CD4-positive, alpha-beta memory T cell (primary cell): ENCODE results near the gene PTPRT. TPM values are rescaled to one million over a fixed set of nuclear protein-coding genes. Genes with fewer than 3 reads are reported as not detected.
"Not testable (repeated sequence)": the region's sequence is repeated elsewhere in the genome, so short reads cannot be mapped to it uniquely, and the experiment has no call there.

Experiments used
- CTCF ChIA-PET: fragments of 350-600 bp; sonication (Branson Sonifier 250); formaldehyde crosslinking; loops from one replicate; lab custom pipeline; 2021; ENCODE audit warnings: inconsistent platforms; ENCODE audit not compliant: partially characterized antibody; lab: Charles Lee
- POLR2A ChIA-PET: fragments of 350-600 bp; sonication (Branson Sonifier 250); formaldehyde crosslinking; loops from one replicate; lab custom pipeline; 2021; ENCODE audit not compliant: partially characterized antibody; lab: Charles Lee
- DNase-seq, 5 donors: peaks; one replicate each; pipeline versions ENCODE4 v3.0.0 to v3.0.0-alpha.2; 2020 to 2022; ENCODE audit warnings: mixed read lengths in 1 of 5
- H3K27ac ChIP-seq: one replicate; pipeline ENCODE4 v1.7.0; 2013; ENCODE audit warnings: low read depth, low read length
- H3K27me3 ChIP-seq: 2 replicates; pipeline ENCODE4 v1.7.0; 2013; ENCODE audit warnings: mild to moderate bottlenecking, low read length, moderate library complexity; ENCODE audit not compliant: insufficient read depth
- H3K36me3 ChIP-seq: 2 replicates; pipeline ENCODE4 v1.7.0; 2013; ENCODE audit warnings: mild to moderate bottlenecking, low read length, moderate library complexity; ENCODE audit not compliant: insufficient read depth
- H3K4me1 ChIP-seq: 2 replicates; pipeline ENCODE4 v1.7.0; 2013; ENCODE audit warnings: mild to moderate bottlenecking, low read length, moderate library complexity; ENCODE audit not compliant: insufficient read depth
- H3K4me3 ChIP-seq, 2 donors: one replicate each; pipeline ENCODE4 v1.7.0; 2013; ENCODE audit warnings: low read length in 2 of 2, mild to moderate bottlenecking in 1 of 2
- H3K9me3 ChIP-seq, 2 donors: one replicate each; pipeline ENCODE4 v1.7.0; 2013; ENCODE audit warnings: low read length in 2 of 2, control low read depth in 1 of 2; ENCODE audit not compliant: control insufficient read depth in 1 of 2
- H3K27ac Mint-ChIP-seq, 7 donors: one replicate each; pipeline ENCODE4 v1.8.0; 2020 to 2021; ENCODE audit warnings: mixed read lengths in 7 of 7, mild to moderate bottlenecking in 6 of 7, inconsistent platforms in 3 of 7, moderate library complexity in 3 of 7
- H3K27me3 Mint-ChIP-seq, 2 donors: one replicate each; pipeline ENCODE4 v1.8.0; 2020 to 2021; ENCODE audit warnings: mixed read lengths in 2 of 2
- H3K36me3 Mint-ChIP-seq, 2 donors: one replicate each; pipeline ENCODE4 v1.8.0; 2020 to 2021; ENCODE audit warnings: mixed read lengths in 2 of 2, inconsistent platforms in 1 of 2, mild to moderate bottlenecking in 1 of 2
- H3K4me1 Mint-ChIP-seq, 4 donors: one replicate each; pipeline ENCODE4 v1.8.0; 2020 to 2021; ENCODE audit warnings: mixed read lengths in 4 of 4, mild to moderate bottlenecking in 1 of 4
- H3K4me3 Mint-ChIP-seq, 8 donors: one replicate each; pipeline ENCODE4 v1.8.0; 2020 to 2021; ENCODE audit warnings: mixed read lengths in 8 of 8, mild to moderate bottlenecking in 7 of 8, moderate library complexity in 6 of 8, inconsistent platforms in 3 of 8
- H3K9me3 Mint-ChIP-seq, 8 donors: one replicate each; pipeline ENCODE4 v1.8.0; 2020 to 2021; ENCODE audit warnings: mixed read lengths in 8 of 8, mild to moderate bottlenecking in 5 of 8, inconsistent platforms in 3 of 8, moderate library complexity in 1 of 8
- intact Hi-C: fragments of 100-400 bp; cut with micrococcal nuclease; formaldehyde crosslinking; loops from one replicate; pipeline ENCODE4 v1.15.1; 2023
- polyA plus RNA-seq, 2 donors: library from polyadenylated mRNA; unstranded; fragments of 300-500 nt; fragmentation: Illumina TruSeq; gene quantifications; one replicate each; pipeline ENCODE4 v1.2.3, GENCODE V29; 2021
- total RNA-seq, 2 experiments: library from RNA; stranded (reverse); gene quantifications; one replicate each; pipeline ENCODE4 v1.2.3, GENCODE V29; 2021

The PTPRT gene
- total and polyA plus RNA-seq, 4 experiments from 2014 or later: not detected

- DNase-seq: no peak
- ChIA-PET POLR2A (no interaction called here), CTCF (no interaction called here)
- no peak overlapping the region for H3K27ac Mint-ChIP-seq
- H3K4me1 ChIP-seq: no peaks in the 10 kb centered on the region
- H3K4me3 ChIP-seq: no peak overlapping the region
- H3K36me3 Mint-ChIP-seq: no peaks in the 10 kb centered on the region
- peaks cover 4 to 20% (median 7%) of the 10 kb centered on the region in 8 donors for H3K9me3 Mint-ChIP-seq
- peaks cover 0 to 5% of the 10 kb centered on the region in 2 donors for H3K9me3 ChIP-seq
- H3K4me1 Mint-ChIP-seq: no peaks in the 10 kb centered on the region
- no peak overlapping the region for H3K27ac ChIP-seq
- H3K27me3 ChIP-seq: no peaks in the 10 kb centered on the region
- H3K27me3 Mint-ChIP-seq: no peaks in the 10 kb centered on the region
- H3K36me3 ChIP-seq: no peaks in the 10 kb centered on the region
- H3K4me3 Mint-ChIP-seq: no peak overlapping the region
- intact Hi-C loops: no loop called here
Measured at GRCh38 chr20:42252116-42252515, 937.6 kb downstream of the PTPRT start.

GRCh38 chr20:42218621-42219374 is 970.9 kb downstream of the PTPRT start:
- no peak overlapping the region for H3K4me3 Mint-ChIP-seq

GRCh38 chr20:42214074-42214473 is 975.6 kb downstream of the PTPRT start:
- no peaks in the 10 kb centered on the region for H3K36me3 ChIP-seq
- H3K9me3 ChIP-seq: no peaks in the 10 kb centered on the region
- DNase-seq: no peak
- CTCF ChIA-PET: no interaction called here
- H3K9me3 Mint-ChIP-seq: peaks cover 0 to 10% (median 4%) of the 10 kb centered on the region in 8 donors
- H3K27ac ChIP-seq: no peak overlapping the region
- no peaks in the 10 kb centered on the region for H3K4me1 Mint-ChIP-seq
- POLR2A ChIA-PET: no interaction called here
- no peaks in the 10 kb centered on the region for H3K36me3 Mint-ChIP-seq
- H3K27me3 Mint-ChIP-seq: no peaks in the 10 kb centered on the region
- H3K4me1 ChIP-seq: no peaks in the 10 kb centered on the region
- H3K27ac Mint-ChIP-seq: no peak overlapping the region
- intact Hi-C loops: no loop called here
- H3K4me3 ChIP-seq: no peak overlapping the region
- no peaks in the 10 kb centered on the region for H3K27me3 ChIP-seq
- no peak overlapping the region for H3K4me3 Mint-ChIP-seq

More at GRCh38 chr20:42218621-42219374, 970.9 kb downstream of the PTPRT start:
- no peaks in the 10 kb centered on the region for H3K36me3 ChIP-seq
- ChIA-PET POLR2A (no interaction called here), CTCF (no interaction called here)
- no peaks in the 10 kb centered on the region for H3K9me3 ChIP-seq
- Mint-ChIP-seq H3K9me3 (peaks cover 0 to 14% (median 7%) of the 10 kb centered on the region in 8 donors), H3K27me3 (no peaks in the 10 kb centered on the region), H3K36me3 (no peaks in the 10 kb centered on the region), H3K4me1 (no peaks in the 10 kb centered on the region), H3K27ac (no peak overlapping the region)
- no peaks in the 10 kb centered on the region for H3K4me1 ChIP-seq
- intact Hi-C loops: no loop called here
- no peak overlapping the region for H3K4me3 ChIP-seq
- no peaks in the 10 kb centered on the region for H3K27me3 ChIP-seq
- DNase-seq: no peak
- no peak overlapping the region for H3K27ac ChIP-seq

- intact Hi-C loops: no loop called here
- Histone ChIP-seq H3K27ac (no peak overlapping the region), H3K9me3 (no peaks in the 10 kb centered on the region), H3K36me3 (no peaks in the 10 kb centered on the region), H3K4me3 (no peak overlapping the region), H3K4me1 (no peaks in the 10 kb centered on the region), H3K27me3 (no peaks in the 10 kb centered on the region)
- Mint-ChIP-seq H3K27me3 (no peaks in the 10 kb centered on the region), H3K36me3 (no peaks in the 10 kb centered on the region), H3K4me1 (no peaks in the 10 kb centered on the region), H3K4me3 (no peak overlapping the region), H3K27ac (no peak overlapping the region), H3K9me3 (peaks cover 0 to 8% (median 2%) of the 10 kb centered on the region in 8 donors)
- no peak for DNase-seq
- ChIA-PET CTCF (no interaction called here), POLR2A (no interaction called here)
Measured at GRCh38 chr20:42212391-42212790, 977.3 kb downstream of the PTPRT start.

- POLR2A ChIA-PET, H3K4me3 ChIP-seq, H3K27ac Mint-ChIP-seq, DNase-seq, H3K9me3 ChIP-seq, CTCF ChIA-PET, H3K27me3 Mint-ChIP-seq, H3K36me3 Mint-ChIP-seq, H3K9me3 Mint-ChIP-seq, H3K4me1 ChIP-seq, H3K4me3 Mint-ChIP-seq, intact Hi-C loops, H3K36me3 ChIP-seq, H3K27ac ChIP-seq, H3K4me1 Mint-ChIP-seq, H3K27me3 ChIP-seq: not testable (repeated sequence)
Measured at GRCh38 chr20:42206557-42206956, 983.1 kb downstream of the PTPRT start.

- ChIA-PET CTCF (no interaction called here), POLR2A (no interaction called here)
- Histone ChIP-seq H3K27ac (no peak overlapping the region), H3K4me3 (no peak overlapping the region), H3K4me1 (no peaks in the 10 kb centered on the region), H3K36me3 (no peaks in the 10 kb centered on the region), H3K9me3 (no peaks in the 10 kb centered on the region), H3K27me3 (no peaks in the 10 kb centered on the region)
- no peaks in the 10 kb centered on the region for H3K27me3 Mint-ChIP-seq
- intact Hi-C loops: no loop called here
- no peaks in the 10 kb centered on the region for H3K36me3 Mint-ChIP-seq
- H3K27ac Mint-ChIP-seq: no peak overlapping the region
- H3K9me3 Mint-ChIP-seq: peaks cover 0 to 10% (median 7%) of the 10 kb centered on the region in 8 donors
- DNase-seq: no peak
- no peak overlapping the region for H3K4me3 Mint-ChIP-seq
- H3K4me1 Mint-ChIP-seq: no peaks in the 10 kb centered on the region
Measured at GRCh38 chr20:42204109-42204660, 985.5 kb downstream of the PTPRT start.

GRCh38 chr20:42197599-42197998 is 992.1 kb downstream of the PTPRT start:
- intact Hi-C loops: no loop called here
- POLR2A ChIA-PET: no interaction called here
- H3K4me3 Mint-ChIP-seq: no peak overlapping the region

More at GRCh38 chr20:42197599-42197998, 992.1 kb downstream of the PTPRT start:
- H3K36me3 Mint-ChIP-seq: no peaks in the 10 kb centered on the region
- Histone ChIP-seq H3K4me1 (no peaks in the 10 kb centered on the region), H3K9me3 (no peaks in the 10 kb centered on the region), H3K27ac (no peak overlapping the region), H3K4me3 (no peak overlapping the region), H3K27me3 (no peaks in the 10 kb centered on the region), H3K36me3 (no peaks in the 10 kb centered on the region)
- no peaks in the 10 kb centered on the region for H3K27me3 Mint-ChIP-seq
- H3K9me3 Mint-ChIP-seq: peaks cover 0 to 11% (median 3%) of the 10 kb centered on the region in 8 donors
- H3K4me1 Mint-ChIP-seq: no peaks in the 10 kb centered on the region
- CTCF ChIA-PET: no interaction called here
- DNase-seq: no peak
- H3K27ac Mint-ChIP-seq: no peak overlapping the region
